BE2C (cell line): Measurements from ENCODE around the gene PHC1.

Experiments
- DNase-seq: peaks from one replicate; pipeline ENCODE4 v3.0.0-alpha.2; 2020
- H3K27me3 ChIP-seq: fragments of 250-450 bp; sonication (Bioruptor Pico); 2 replicates; pipeline ENCODE4 v1.5.1; 2020; ENCODE audit warnings: mild to moderate bottlenecking
- H3K36me3 ChIP-seq: fragments of 250-450 bp; sonication (Bioruptor Pico); 2 replicates; pipeline ENCODE4 v1.5.1; 2020; ENCODE audit warnings: mild to moderate bottlenecking
- H3K4me1 ChIP-seq: fragments of 250-450 bp; sonication (Bioruptor Pico); 2 replicates; pipeline ENCODE4 v1.5.1; 2020
- H3K4me3 ChIP-seq: 2 replicates; pipeline ENCODE4 v1.5.1; 2011; ENCODE audit warnings: low read depth, low read length
- H3K9me3 ChIP-seq: fragments of 250-450 bp; sonication (Bioruptor Pico); 2 replicates; pipeline ENCODE4 v1.5.1; 2020
- TF ChIP-seq, protein P1 (sequence below): IDR thresholded peaks from 2 replicates; pipeline ENCODE4 v1.5.1; 2012; ENCODE audit warnings: mild to moderate bottlenecking, low read depth, low read length

PHC1 gene

DNA sequence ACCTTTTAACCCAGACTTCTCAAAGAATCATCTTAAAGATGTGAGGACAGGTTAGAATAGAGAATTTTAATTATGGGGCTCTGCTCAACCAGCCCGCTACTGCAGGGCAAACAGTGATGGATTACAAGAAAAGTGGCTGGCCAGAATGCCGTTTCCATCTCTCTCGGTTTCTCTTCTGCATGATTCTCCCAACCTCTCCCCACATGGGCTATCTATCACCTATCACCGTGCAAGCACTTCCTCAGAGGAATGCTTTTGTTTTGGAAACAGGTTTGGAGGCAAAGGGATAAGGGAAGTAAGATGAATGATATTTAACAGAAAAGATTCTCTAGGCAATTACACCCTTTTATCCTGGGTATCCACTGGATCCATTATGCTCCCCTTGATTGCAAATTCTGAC lies 37.4 kb upstream of the PHC1 start:
- no peak for DNase-seq
- Histone ChIP-seq H3K27me3 (no peaks in the 10 kb centered on the region), H3K36me3 (no peaks in the 10 kb centered on the region), H3K9me3 (no peaks in the 10 kb centered on the region), H3K4me1 (no peaks in the 10 kb centered on the region), H3K4me3 (no peak overlapping the region)
- TF ChIP-seq, protein P1, sequence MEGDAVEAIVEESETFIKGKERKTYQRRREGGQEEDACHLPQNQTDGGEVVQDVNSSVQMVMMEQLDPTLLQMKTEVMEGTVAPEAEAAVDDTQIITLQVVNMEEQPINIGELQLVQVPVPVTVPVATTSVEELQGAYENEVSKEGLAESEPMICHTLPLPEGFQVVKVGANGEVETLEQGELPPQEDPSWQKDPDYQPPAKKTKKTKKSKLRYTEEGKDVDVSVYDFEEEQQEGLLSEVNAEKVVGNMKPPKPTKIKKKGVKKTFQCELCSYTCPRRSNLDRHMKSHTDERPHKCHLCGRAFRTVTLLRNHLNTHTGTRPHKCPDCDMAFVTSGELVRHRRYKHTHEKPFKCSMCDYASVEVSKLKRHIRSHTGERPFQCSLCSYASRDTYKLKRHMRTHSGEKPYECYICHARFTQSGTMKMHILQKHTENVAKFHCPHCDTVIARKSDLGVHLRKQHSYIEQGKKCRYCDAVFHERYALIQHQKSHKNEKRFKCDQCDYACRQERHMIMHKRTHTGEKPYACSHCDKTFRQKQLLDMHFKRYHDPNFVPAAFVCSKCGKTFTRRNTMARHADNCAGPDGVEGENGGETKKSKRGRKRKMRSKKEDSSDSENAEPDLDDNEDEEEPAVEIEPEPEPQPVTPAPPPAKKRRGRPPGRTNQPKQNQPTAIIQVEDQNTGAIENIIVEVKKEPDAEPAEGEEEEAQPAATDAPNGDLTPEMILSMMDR, result no peak

DNA sequence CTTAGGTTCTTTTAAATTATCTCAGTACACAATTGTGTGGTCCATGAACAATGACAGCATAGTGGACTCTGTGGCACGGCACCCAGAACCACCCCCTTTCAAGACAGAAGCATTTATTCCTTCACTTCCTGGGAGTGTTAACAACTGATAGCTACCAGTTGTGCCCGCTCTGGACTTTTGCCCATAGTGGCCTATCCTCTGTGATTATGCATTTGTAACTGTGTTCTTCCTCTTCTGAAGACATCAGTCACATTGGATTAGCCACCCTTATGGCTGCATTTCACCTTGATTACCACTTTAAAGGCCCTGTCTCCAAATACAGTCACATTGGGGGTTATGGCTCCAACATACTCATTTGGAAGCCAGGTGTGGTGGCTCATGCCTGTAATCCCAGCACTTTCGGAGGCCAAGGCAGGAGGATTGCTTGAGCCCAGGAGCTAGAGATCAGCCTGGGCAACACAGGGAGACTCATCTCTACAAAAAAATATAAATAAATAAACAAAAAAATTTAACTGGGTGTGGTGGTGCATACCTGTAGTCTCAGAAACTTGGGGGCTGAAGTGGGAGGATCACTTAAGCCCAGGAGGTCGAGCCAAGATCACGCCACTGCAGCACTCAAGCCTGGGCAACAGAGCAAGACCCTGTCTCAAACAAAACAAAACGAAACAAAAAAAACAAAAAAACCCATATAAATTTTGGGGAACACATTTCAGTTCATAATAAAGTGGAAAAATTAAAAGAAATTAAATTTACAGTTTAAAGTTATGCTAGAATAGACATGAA lies 27.6 kb upstream of the PHC1 start:
- Histone ChIP-seq H3K36me3 (no peaks in the 10 kb centered on the region), H3K4me3 (no peak overlapping the region), H3K4me1 (no peaks in the 10 kb centered on the region), H3K27me3 (0 out of 2 replicates have a peak, but pooled peaks cover 2% of the 10 kb centered on the region), H3K9me3 (no peaks in the 10 kb centered on the region)
- TF ChIP-seq, protein P1, result no peak
- no peak for DNase-seq

DNA sequence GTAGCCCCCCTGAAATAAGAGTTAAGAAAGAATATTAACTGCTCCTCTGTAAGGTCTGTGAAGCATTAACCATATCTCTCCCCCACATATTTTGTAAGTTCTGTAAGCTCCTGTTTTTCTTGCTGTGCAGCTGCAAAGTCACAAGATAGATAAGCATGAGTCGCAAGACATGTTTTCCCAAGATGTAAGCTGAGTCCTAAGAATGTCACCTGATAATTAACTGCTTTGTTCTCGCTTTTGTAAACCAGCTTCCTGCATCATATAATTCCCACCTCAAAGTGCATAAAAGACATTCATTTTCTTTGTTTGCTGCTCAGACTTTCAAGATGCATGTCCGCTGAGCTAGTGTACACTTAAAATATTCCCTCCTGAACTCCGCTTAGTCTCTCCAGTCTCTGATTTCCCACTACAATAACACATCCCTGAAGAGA lies 27.0 kb upstream of the PHC1 start:
- no peaks in the 10 kb centered on the region for H3K4me1 ChIP-seq
- 0 out of 2 replicates have a peak, but pooled peaks cover 2% of the 10 kb centered on the region for H3K27me3 ChIP-seq
- no peak for DNase-seq
- H3K9me3 ChIP-seq, result no peaks in the 10 kb centered on the region
- no peak overlapping the region for H3K4me3 ChIP-seq
- TF ChIP-seq, protein P1, result no peak
- no peaks in the 10 kb centered on the region for H3K36me3 ChIP-seq

DNA sequence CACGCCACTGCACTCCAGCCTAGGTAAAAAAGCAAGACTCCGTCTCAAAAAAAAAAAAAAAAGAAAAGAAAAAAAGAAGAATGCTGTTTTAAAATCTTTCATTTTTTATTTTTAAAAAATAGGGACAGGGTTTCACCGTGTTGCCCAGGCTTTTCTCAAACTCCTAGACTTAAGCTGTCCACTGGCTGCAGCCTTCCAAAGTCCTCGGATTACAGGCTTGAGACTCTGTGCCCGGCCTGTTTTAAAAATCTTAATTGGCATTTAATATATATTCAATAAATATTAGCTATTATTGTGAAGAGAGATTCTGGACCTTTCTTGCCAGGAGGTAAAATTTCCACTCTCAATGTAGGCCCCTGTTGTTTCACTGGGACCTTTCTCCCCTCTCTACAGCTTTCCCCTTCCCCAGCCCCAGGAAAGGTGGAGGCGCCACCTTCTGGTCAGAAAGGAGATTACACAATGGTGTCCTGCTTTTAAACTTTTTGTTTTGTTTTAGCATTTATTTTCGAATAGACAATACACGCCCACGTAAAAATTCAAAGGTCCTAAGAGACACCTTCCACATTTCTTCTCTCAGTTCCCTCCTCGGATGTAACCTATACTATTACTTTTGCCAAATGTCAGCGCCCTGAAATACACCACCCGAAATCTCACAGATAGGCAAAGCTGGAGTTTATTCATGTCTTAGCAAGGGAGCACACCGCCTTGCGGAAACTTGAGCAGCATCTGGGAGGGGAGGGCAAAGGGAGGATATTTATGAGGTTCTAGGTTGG lies 23.8 kb upstream of the PHC1 start:
- DNase-seq, result peak; percentile 60
- Histone ChIP-seq H3K36me3 (no peaks in the 10 kb centered on the region), H3K4me3 (peak overlapping the region; percentile 44), H3K4me1 (no peaks in the 10 kb centered on the region), H3K9me3 (no peaks in the 10 kb centered on the region), H3K27me3 (0 out of 2 replicates have a peak, but pooled peaks cover 2% of the 10 kb centered on the region)
- TF ChIP-seq, protein P1, result peak; percentile 89

DNA sequence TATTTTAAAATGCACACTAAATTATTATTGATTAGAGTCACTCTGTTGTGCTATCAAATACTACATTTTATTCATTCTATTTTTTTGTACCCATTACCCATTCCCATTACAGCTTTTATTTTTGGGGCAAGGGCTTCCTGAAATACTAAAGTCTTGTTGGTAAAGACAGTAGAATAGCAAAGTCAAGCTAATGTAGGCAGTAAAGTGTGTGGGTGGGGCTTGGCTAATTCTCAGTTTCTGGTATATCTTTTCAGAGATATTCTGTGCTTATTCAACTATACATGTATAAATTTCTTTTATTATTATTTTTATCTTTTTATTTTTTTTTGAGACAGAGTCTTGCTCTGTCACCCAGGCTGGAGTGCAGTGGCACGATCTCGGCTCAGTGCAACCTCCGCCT lies 22.3 kb upstream of the PHC1 start:
- Histone ChIP-seq H3K27me3 (no peaks in the 10 kb centered on the region), H3K4me1 (no peaks in the 10 kb centered on the region), H3K36me3 (no peaks in the 10 kb centered on the region), H3K4me3 (no peak overlapping the region), H3K9me3 (no peaks in the 10 kb centered on the region)
- no peak for DNase-seq
- TF ChIP-seq, protein P1, result no peak

DNA sequence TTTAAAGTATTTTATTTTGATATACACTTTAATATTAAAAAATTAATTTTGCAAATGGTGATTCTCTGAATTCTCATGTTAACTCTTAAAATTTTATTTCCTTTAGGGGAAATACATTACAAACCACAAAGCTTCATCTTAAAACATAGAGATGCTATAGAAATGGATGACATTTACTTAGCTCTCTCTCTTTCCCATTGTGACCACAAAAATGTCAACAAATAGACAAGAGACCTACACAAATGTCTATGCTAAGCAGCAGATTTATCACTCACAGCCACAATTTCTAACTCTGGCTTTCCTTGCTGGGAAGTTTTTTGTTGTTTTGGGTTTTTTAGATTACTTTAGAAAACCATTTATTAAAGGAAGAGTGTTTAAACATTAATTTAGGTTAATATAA lies 19.9 kb upstream of the PHC1 start:
- Histone ChIP-seq H3K27me3 (no peaks in the 10 kb centered on the region), H3K36me3 (no peaks in the 10 kb centered on the region), H3K4me1 (no peaks in the 10 kb centered on the region), H3K9me3 (no peaks in the 10 kb centered on the region), H3K4me3 (no peak overlapping the region)
- no peak for DNase-seq
- TF ChIP-seq, protein P1, result no peak
